H9 (cell line): ENCODE results near the gene MEIS2. TPM values are rescaled to one million over a fixed set of nuclear protein-coding genes. Genes with fewer than 3 reads are reported as not detected.

ENCODE experiments used
- DNase-seq: peaks from one replicate; pipeline ENCODE4 v3.0.0-alpha.2; 2017
- H2AFZ ChIP-seq: one replicate; pipeline ENCODE4 v1.6.1; 2013; ENCODE audit warnings: mild to moderate bottlenecking, low read length, control low read depth, moderate library complexity
- H2AK5ac ChIP-seq: 2 replicates; pipeline ENCODE4 v1.6.1; 2013; ENCODE audit warnings: low read length, control low read depth, mixed read lengths; ENCODE audit not compliant: insufficient read length
- H2BK120ac ChIP-seq: one replicate; pipeline ENCODE4 v1.6.1; 2013; ENCODE audit warnings: low read depth, mild to moderate bottlenecking, low read length, control low read depth, inconsistent platforms; ENCODE audit not compliant: poor library complexity, severe bottlenecking
- H2BK12ac ChIP-seq: 2 replicates; pipeline ENCODE4 v1.6.1; 2013; ENCODE audit warnings: low read length, control low read depth, mixed read lengths, low read depth; ENCODE audit not compliant: insufficient read length
- H2BK15ac ChIP-seq: 2 replicates; pipeline ENCODE4 v1.6.1; 2013; ENCODE audit warnings: low read depth, low read length, control low read depth
- H2BK20ac ChIP-seq: one replicate; pipeline ENCODE4 v1.6.1; 2013; ENCODE audit warnings: low read depth, mild to moderate bottlenecking, low read length, control low read depth, inconsistent platforms; ENCODE audit not compliant: poor library complexity, severe bottlenecking
- H2BK5ac ChIP-seq: 2 replicates; pipeline ENCODE4 v1.6.1; 2013; ENCODE audit warnings: low read length, control low read depth, mixed read lengths; ENCODE audit not compliant: insufficient read length
- H3K14ac ChIP-seq: 2 replicates; pipeline ENCODE4 v1.6.1; 2013; ENCODE audit warnings: low read length, control low read depth; ENCODE audit not compliant: insufficient read depth
- H3K18ac ChIP-seq: 2 replicates; pipeline ENCODE4 v1.6.1; 2013; ENCODE audit warnings: low read depth, mild to moderate bottlenecking, mixed read lengths, low read length, control low read depth; ENCODE audit not compliant: insufficient read length
- H3K23ac ChIP-seq: 2 replicates; pipeline ENCODE4 v1.6.1; 2013; ENCODE audit warnings: low read length, control low read depth, mixed read lengths, low read depth; ENCODE audit not compliant: insufficient read length
- H3K23me2 ChIP-seq: 2 replicates; pipeline ENCODE4 v1.6.1; 2013; ENCODE audit warnings: low read depth, mild to moderate bottlenecking, mixed read lengths, low read length, control low read depth; ENCODE audit not compliant: insufficient read length, poor library complexity, severe bottlenecking
- H3K27ac ChIP-seq: 2 replicates; pipeline ENCODE4 v1.5.1; 2013; ENCODE audit warnings: low read length, control low read depth, mixed read lengths, low read depth; ENCODE audit not compliant: insufficient read length
- H3K27me3 ChIP-seq: 2 replicates; pipeline ENCODE4 v1.6.1; 2013; ENCODE audit warnings: low read length, control low read depth, inconsistent platforms; ENCODE audit not compliant: insufficient read depth
- H3K4ac ChIP-seq: 2 replicates; pipeline ENCODE4 v1.6.1; 2013; ENCODE audit warnings: low read depth, mild to moderate bottlenecking, control low read depth, inconsistent platforms, low read length, moderate library complexity
- H3K4me1 ChIP-seq: 2 replicates; pipeline ENCODE4 v1.6.1; 2013; ENCODE audit warnings: low read length, control low read depth, inconsistent platforms; ENCODE audit not compliant: insufficient read depth
- H3K4me2 ChIP-seq: 2 replicates; pipeline ENCODE4 v1.6.1; 2013; ENCODE audit warnings: low read length, control low read depth, mixed read lengths; ENCODE audit not compliant: insufficient read length, insufficient read depth
- H3K56ac ChIP-seq: 2 replicates; pipeline ENCODE4 v1.6.1; 2013; ENCODE audit warnings: low read depth, mild to moderate bottlenecking, mixed read lengths, low read length, control low read depth; ENCODE audit not compliant: insufficient read length
- H3K79me1 ChIP-seq: 2 replicates; pipeline ENCODE4 v1.6.1; 2013; ENCODE audit warnings: low read depth, mild to moderate bottlenecking, moderate library complexity, low read length, control low read depth, inconsistent platforms; ENCODE audit not compliant: insufficient read depth, poor library complexity, severe bottlenecking
- H3K79me2 ChIP-seq: 2 replicates; pipeline ENCODE4 v1.6.1; 2013; ENCODE audit warnings: low read length, control low read depth, inconsistent platforms; ENCODE audit not compliant: insufficient read depth
- H3K9ac ChIP-seq: 2 replicates; pipeline ENCODE4 v1.6.1; 2013; ENCODE audit warnings: low read length, control low read depth, mixed read lengths; ENCODE audit not compliant: insufficient read length; ENCODE audit errors: extremely low read depth
- H3K9me3 ChIP-seq: one replicate; pipeline ENCODE4 v1.6.1; 2013; ENCODE audit warnings: low read depth, low read length, inconsistent platforms; ENCODE audit not compliant: control insufficient read depth
- H3T11ph ChIP-seq: one replicate; pipeline ENCODE4 v1.6.1; 2013; ENCODE audit warnings: mild to moderate bottlenecking, low read length, control low read depth, inconsistent platforms
- H4K20me1 ChIP-seq: one replicate; pipeline ENCODE4 v1.6.1; 2013; ENCODE audit not compliant: control insufficient read depth, insufficient read length, insufficient read depth
- H4K5ac ChIP-seq: 2 replicates; pipeline ENCODE4 v1.6.1; 2013; ENCODE audit warnings: low read depth, mild to moderate bottlenecking, mixed read lengths, low read length, control low read depth; ENCODE audit not compliant: insufficient read length
- H4K8ac ChIP-seq: replicated peaks from 2 replicates; pipeline ENCODE4 v1.6.1; 2013; ENCODE audit warnings: low read length, control low read depth, mixed read lengths, low read depth; ENCODE audit not compliant: insufficient read length
- H4K91ac ChIP-seq: 2 replicates; pipeline ENCODE4 v1.6.1; 2013; ENCODE audit warnings: low read depth, mild to moderate bottlenecking, moderate library complexity, mixed read lengths, low read length, control low read depth; ENCODE audit not compliant: insufficient read length
- H3K27ac Mint-ChIP-seq, 3 experiments: 2 replicates in 2 of 3; 3 replicates in 1 of 3; pipeline ENCODE4 v1.8.0; 2020 to 2021; ENCODE audit warnings: mixed read lengths in 3 of 3, mild to moderate bottlenecking in 1 of 3, moderate library complexity in 1 of 3
- H3K27me3 Mint-ChIP-seq: 2 replicates; pipeline ENCODE4 v1.8.0; 2021; ENCODE audit warnings: low read depth, mild to moderate bottlenecking, moderate library complexity, mixed read lengths
- H3K36me3 Mint-ChIP-seq, 3 experiments: 2 replicates in 2 of 3; 3 replicates in 1 of 3; pipeline ENCODE4 v1.8.0; 2020 to 2021; ENCODE audit warnings: low read depth in 3 of 3, mixed read lengths in 3 of 3; ENCODE audit not compliant: insufficient read depth in 1 of 3
- H3K4me1 Mint-ChIP-seq, 2 experiments: 2 replicates each; pipeline ENCODE4 v1.8.0; 2020; ENCODE audit warnings: mixed read lengths in 2 of 2
- H3K4me3 Mint-ChIP-seq, 2 experiments: 2 replicates in 1 of 2; 3 replicates in 1 of 2; pipeline ENCODE4 v1.8.0; 2020 to 2021; ENCODE audit warnings: mild to moderate bottlenecking in 2 of 2, mixed read lengths in 2 of 2, moderate library complexity in 1 of 2
- H3K9me3 Mint-ChIP-seq, 2 experiments: 2 replicates in 1 of 2; 3 replicates in 1 of 2; pipeline ENCODE4 v1.8.0; 2020; ENCODE audit warnings: mild to moderate bottlenecking in 2 of 2, mixed read lengths in 2 of 2, moderate library complexity in 1 of 2
- WGBS: extraction: QIAGEN DNeasy Blood & Tissue Kit; methylation state at CpG from one replicate; pipeline ENCODE4 v1.1.7; 2013; ENCODE audit warnings: missing lambda C conversion rate, low lambda C conversion rate, mixed read lengths; ENCODE audit not compliant: insufficient read length; ENCODE audit errors: extremely low coverage; 5-methylcytosine and 5-hydroxymethylcytosine counted together
- total RNA-seq: library from RNA; stranded (reverse); gene quantifications from 2 replicates; pipeline ENCODE4 v1.2.1, GENCODE V29; 2021
- TF ChIP-seq, protein P1 (sequence below): fragments of 200-600 bp; sonication (generic); conservative IDR thresholded peaks from 3 replicates; pipeline ENCODE4 v1.8.0; 2021; ENCODE audit warnings: antibody characterized with exemption, mild to moderate bottlenecking

MEIS2 gene
- total RNA-seq, 1 experiment from 2014 or later = 0.35 TPM

DNA sequence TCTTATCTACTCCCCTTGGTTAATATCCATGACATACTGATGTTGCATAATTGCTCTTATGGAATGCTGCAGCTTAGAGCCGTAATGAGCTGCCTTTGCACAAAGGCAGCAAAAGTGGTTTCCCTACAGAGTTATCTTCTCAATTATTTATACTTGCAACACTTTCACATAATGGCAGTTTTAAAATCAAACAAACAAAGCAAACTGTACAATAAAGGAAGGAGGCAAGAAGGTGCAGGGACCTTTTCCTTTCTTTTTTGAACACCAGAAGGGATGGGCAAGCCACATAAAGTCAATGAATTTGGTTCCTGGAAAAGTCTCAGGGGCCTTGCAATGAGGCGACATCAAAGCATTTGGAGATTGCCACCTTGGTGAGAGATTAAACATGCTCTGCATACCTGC, 188.0 kb downstream of the MEIS2 start:
- no peaks in the 10 kb centered on the region for H4K20me1 ChIP-seq
- no peak overlapping the region for H3K18ac ChIP-seq
- no peak for DNase-seq
- no peak overlapping the region for H3K4ac ChIP-seq
- peaks cover 18 to 36% of the 10 kb centered on the region in 2 experiments for H3K4me1 Mint-ChIP-seq
- H3K79me1 ChIP-seq = no peaks in the 10 kb centered on the region
- H2BK12ac ChIP-seq = no peak overlapping the region
- no peaks in the 10 kb centered on the region for H3K79me2 ChIP-seq
- H3K23ac ChIP-seq = no peak overlapping the region
- H3K27ac Mint-ChIP-seq = no peak overlapping the region
- no peak overlapping the region for H2AK5ac ChIP-seq
- H3K27ac ChIP-seq = no peak overlapping the region
- H3T11ph ChIP-seq = no peak overlapping the region
- H2BK15ac ChIP-seq = no peak overlapping the region
- no peaks in the 10 kb centered on the region for H3K9me3 ChIP-seq
- H3K4me1 ChIP-seq = no peaks in the 10 kb centered on the region
- no peak overlapping the region for H2AFZ ChIP-seq
- no peaks in the 10 kb centered on the region for H3K23me2 ChIP-seq
- no peaks in the 10 kb centered on the region for H3K9me3 Mint-ChIP-seq
- H3K4me3 Mint-ChIP-seq = no peak overlapping the region
- H2BK20ac ChIP-seq = no peak overlapping the region
- H3K4me2 ChIP-seq = no peak overlapping the region
- H3K14ac ChIP-seq = no peak overlapping the region
- no peak overlapping the region for H4K8ac ChIP-seq
- WGBS = no CpG with 5 or more reads among the region's 2 CpGs
- no peaks in the 10 kb centered on the region; a peak in 1 of 7 replicates for H3K36me3 Mint-ChIP-seq
- peaks cover 3% of the 10 kb centered on the region; the same call in 1 of the 2 replicates for H3K27me3 Mint-ChIP-seq
- H3K27me3 ChIP-seq = no peaks in the 10 kb centered on the region
- no peak overlapping the region for H4K5ac ChIP-seq
- no peak overlapping the region for H3K9ac ChIP-seq
- no peak overlapping the region for H4K91ac ChIP-seq
- TF ChIP-seq, protein P1, sequence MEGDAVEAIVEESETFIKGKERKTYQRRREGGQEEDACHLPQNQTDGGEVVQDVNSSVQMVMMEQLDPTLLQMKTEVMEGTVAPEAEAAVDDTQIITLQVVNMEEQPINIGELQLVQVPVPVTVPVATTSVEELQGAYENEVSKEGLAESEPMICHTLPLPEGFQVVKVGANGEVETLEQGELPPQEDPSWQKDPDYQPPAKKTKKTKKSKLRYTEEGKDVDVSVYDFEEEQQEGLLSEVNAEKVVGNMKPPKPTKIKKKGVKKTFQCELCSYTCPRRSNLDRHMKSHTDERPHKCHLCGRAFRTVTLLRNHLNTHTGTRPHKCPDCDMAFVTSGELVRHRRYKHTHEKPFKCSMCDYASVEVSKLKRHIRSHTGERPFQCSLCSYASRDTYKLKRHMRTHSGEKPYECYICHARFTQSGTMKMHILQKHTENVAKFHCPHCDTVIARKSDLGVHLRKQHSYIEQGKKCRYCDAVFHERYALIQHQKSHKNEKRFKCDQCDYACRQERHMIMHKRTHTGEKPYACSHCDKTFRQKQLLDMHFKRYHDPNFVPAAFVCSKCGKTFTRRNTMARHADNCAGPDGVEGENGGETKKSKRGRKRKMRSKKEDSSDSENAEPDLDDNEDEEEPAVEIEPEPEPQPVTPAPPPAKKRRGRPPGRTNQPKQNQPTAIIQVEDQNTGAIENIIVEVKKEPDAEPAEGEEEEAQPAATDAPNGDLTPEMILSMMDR = no peak
- H2BK120ac ChIP-seq = no peak overlapping the region
- H3K56ac ChIP-seq = no peak overlapping the region
- no peak overlapping the region for H2BK5ac ChIP-seq
